MCF 10A (cell line): ENCODE measurements around the gene HOXA3. TPM values are rescaled to one million over a fixed set of nuclear protein-coding genes. Genes with fewer than 3 reads are reported as not detected.

Experiments used
- BruUV-seq: library from RNA; stranded (reverse); fragments of 400-500 nt; replicated peaks from 2 replicates; lab custom pipeline; 2021; lab: Mats Ljungman, UMichigan
- CTCF ChIA-PET: fragments of 300-600 bp; sonication (Branson Sonifier 250); formaldehyde crosslinking; extraction: SDS; loops from one replicate; lab custom pipeline; 2021; ENCODE audit warnings: antibody characterized with exemption, inconsistent platforms; lab: Yijun Ruan, JAX
- POLR2A ChIA-PET: fragments of 300-600, 350-650 bp; sonication (Branson Sonifier 250); formaldehyde crosslinking; extraction: SDS; loops from one replicate; lab custom pipeline; 2020; ENCODE audit warnings: antibody characterized with exemption, inconsistent platforms; lab: Yijun Ruan, JAX
- DNase-seq: peaks from one replicate; pipeline ENCODE4 v3.0.0-alpha.2; 2018; ENCODE audit not compliant: unreplicated experiment
- H3K27ac Mint-ChIP-seq: one replicate; pipeline ENCODE4 v1.8.0; 2022; ENCODE audit warnings: mild to moderate bottlenecking, low read depth, mixed read lengths; ENCODE audit not compliant: unreplicated experiment
- H3K27me3 Mint-ChIP-seq: one replicate; pipeline ENCODE4 v1.8.0; 2022; ENCODE audit warnings: mixed read lengths; ENCODE audit not compliant: insufficient read depth, unreplicated experiment
- H3K36me3 Mint-ChIP-seq: one replicate; pipeline ENCODE4 v1.8.0; 2022; ENCODE audit warnings: mild to moderate bottlenecking, moderate library complexity, mixed read lengths; ENCODE audit not compliant: insufficient read depth, unreplicated experiment
- H3K4me1 Mint-ChIP-seq: one replicate; pipeline ENCODE4 v1.8.0; 2022; ENCODE audit warnings: mixed read lengths; ENCODE audit not compliant: insufficient read depth, unreplicated experiment
- H3K4me3 Mint-ChIP-seq: one replicate; pipeline ENCODE4 v1.8.0; 2022; ENCODE audit warnings: mild to moderate bottlenecking, moderate library complexity, mixed read lengths; ENCODE audit not compliant: unreplicated experiment
- H3K9me3 Mint-ChIP-seq: one replicate; pipeline ENCODE4 v1.8.0; 2022; ENCODE audit warnings: mixed read lengths; ENCODE audit not compliant: unreplicated experiment
- intact Hi-C: fragments of 100-400 bp; cut with micrococcal nuclease; formaldehyde crosslinking; loops from 2 replicates; pipeline ENCODE4 v1.14.1; 2022
- total RNA-seq: library from RNA; stranded (reverse); gene quantifications from 2 replicates; pipeline ENCODE4 v1.2.3, GENCODE V29; 2022
- TF ChIP-seq, protein P1 (sequence below): fragments of 200-600 bp; IDR thresholded peaks from one replicate; pipeline ENCODE4 v1.8.0; 2022; ENCODE audit warnings: antibody characterized with exemption, mild to moderate bottlenecking; ENCODE audit not compliant: unreplicated experiment

HOXA3 gene
- total RNA-seq, 1 experiment from 2014 or later: 8.2 TPM

DNA sequence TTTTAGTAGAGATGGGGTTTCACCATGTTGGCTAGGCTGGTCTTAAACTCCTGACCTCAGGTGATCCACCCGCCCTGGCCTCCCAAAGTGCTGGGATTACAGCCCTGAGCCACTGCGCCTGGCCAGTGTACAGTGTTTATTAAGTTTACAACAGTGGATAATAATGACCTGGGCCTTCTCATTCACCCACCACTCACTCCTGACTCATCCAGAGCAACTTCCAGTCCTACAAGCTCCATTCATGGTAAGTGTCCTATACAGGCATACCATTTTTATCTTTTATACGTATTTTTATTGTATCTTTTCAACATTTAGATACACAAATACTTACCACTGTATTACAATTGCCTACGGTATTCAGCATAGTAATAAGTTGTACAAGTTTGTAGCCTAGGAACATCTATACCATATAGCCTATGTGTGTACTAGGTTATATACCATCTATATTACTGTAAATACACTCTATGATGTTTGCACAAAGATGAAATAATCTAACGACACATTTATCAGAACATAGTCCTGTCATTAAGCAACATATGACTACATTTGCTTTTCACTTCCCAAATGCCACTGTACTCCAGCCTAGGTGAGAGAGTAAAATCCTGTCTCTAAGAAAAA is 73.7 kb downstream of the HOXA3 start:
- Mint-ChIP-seq H3K4me3 (no peak overlapping the region), H3K9me3 (peaks cover 7% of the 10 kb centered on the region), H3K36me3 (no peaks in the 10 kb centered on the region), H3K27ac (no peak overlapping the region), H3K27me3 (no peaks in the 10 kb centered on the region), H3K4me1 (peaks cover 40% of the 10 kb centered on the region)
- intact Hi-C loops: no loop called here
- CTCF ChIA-PET: no interaction called here
- TF ChIP-seq, protein P1, sequence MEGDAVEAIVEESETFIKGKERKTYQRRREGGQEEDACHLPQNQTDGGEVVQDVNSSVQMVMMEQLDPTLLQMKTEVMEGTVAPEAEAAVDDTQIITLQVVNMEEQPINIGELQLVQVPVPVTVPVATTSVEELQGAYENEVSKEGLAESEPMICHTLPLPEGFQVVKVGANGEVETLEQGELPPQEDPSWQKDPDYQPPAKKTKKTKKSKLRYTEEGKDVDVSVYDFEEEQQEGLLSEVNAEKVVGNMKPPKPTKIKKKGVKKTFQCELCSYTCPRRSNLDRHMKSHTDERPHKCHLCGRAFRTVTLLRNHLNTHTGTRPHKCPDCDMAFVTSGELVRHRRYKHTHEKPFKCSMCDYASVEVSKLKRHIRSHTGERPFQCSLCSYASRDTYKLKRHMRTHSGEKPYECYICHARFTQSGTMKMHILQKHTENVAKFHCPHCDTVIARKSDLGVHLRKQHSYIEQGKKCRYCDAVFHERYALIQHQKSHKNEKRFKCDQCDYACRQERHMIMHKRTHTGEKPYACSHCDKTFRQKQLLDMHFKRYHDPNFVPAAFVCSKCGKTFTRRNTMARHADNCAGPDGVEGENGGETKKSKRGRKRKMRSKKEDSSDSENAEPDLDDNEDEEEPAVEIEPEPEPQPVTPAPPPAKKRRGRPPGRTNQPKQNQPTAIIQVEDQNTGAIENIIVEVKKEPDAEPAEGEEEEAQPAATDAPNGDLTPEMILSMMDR: no peak
- no peak for DNase-seq
- POLR2A ChIA-PET: interaction anchor here (1.0 to 1.1 kb wide), 2 partner anchors 12 to 32 kb away, joined by 3 to 4 read pairs; no protein-coding TSS in a partner anchor
- no TSS peak for BruUV-seq

DNA sequence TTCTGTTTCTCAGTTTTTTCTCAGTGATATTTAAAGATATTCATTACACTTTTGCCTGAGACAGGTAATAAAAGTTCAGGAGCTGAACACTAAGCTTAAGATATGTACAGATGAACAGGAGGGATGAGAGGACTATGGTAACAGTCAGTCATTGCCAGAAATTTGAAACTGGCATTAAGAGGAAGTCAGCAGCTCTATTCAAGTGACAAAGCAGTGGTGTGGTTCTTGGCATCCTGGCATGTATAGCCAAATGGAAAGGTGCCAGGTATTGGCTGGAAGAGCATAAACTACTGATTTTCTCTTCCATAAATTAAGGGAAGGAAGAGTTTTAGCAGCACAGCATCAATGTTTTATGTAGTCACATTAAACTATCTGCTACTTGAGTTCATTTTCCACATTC is 79.3 kb downstream of the HOXA3 start:
- H3K27ac Mint-ChIP-seq: no peak overlapping the region
- ChIA-PET CTCF (interaction anchor here (1.4 kb wide), 1 partner anchor 11 kb away, joined by 8 read pairs; no protein-coding TSS in a partner anchor), POLR2A (interaction anchor here (0.9 to 2.2 kb wide), 2 partner anchors 26 to 210 kb away, joined by 3 to 7 read pairs; no protein-coding TSS in a partner anchor)
- no TSS peak for BruUV-seq
- intact Hi-C loops: no loop called here
- no peak overlapping the region for H3K4me3 Mint-ChIP-seq
- peak; percentile 37 for DNase-seq
- peaks cover 8% of the 10 kb centered on the region for H3K4me1 Mint-ChIP-seq
- no peaks in the 10 kb centered on the region for H3K27me3 Mint-ChIP-seq
- no peaks in the 10 kb centered on the region for H3K36me3 Mint-ChIP-seq
- TF ChIP-seq, protein P1: no peak
- peaks cover 7% of the 10 kb centered on the region for H3K9me3 Mint-ChIP-seq

DNA sequence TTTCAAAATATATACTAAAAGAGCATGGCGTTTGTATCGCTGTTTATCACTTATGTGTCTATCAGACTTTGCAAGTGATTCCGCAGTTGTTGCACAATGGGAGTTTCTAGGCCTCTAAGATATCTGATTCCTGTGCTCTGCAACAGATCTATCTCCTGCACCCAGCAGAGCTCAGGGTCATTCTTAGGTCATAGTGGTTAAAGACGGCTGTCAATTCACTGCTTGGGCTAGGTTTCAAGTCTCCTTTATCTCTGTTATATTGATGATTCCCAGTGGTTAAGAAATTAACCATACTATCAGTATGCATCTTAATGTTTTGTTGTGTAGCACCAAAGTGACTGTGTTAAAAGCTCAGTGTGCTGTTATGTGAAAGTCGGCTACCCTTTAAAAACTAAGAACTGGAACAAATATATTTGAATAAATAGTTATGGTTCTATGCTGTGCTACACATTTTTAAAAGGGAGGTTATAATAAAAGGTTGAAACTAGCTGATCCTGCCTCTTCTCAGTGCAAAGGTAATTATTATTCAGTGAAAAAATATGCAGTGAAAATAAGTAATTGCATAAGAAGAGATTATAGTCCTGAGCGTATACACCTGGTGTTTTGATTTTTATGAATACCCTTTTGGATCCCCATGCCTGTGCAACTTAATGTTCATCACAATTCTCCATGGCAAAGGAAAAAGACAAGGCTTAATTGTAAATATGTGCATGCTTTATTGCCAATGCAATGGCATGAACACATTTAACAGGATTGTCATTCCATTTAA is 80.6 kb downstream of the HOXA3 start:
- DNase-seq: peak; percentile 26
- intact Hi-C loops: no loop called here
- no peak overlapping the region for H3K27ac Mint-ChIP-seq

More for the DNA sequence above, 80.6 kb downstream of the HOXA3 start:
- TF ChIP-seq, protein P1: no peak
- Mint-ChIP-seq H3K27me3 (no peaks in the 10 kb centered on the region), H3K36me3 (no peaks in the 10 kb centered on the region), H3K4me3 (no peak overlapping the region), H3K4me1 (peaks cover 8% of the 10 kb centered on the region), H3K9me3 (peaks cover 7% of the 10 kb centered on the region)
- ChIA-PET POLR2A (interaction anchor here (0.6 to 1.9 kb wide), 4 partner anchors 9 to 207 kb away, joined by 3 to 9 read pairs (median 4); partner anchors contain the start of gene SKAP2), CTCF (interaction anchor here (1.1 to 1.6 kb wide), 4 partner anchors 8 to 218 kb away, joined by 3 to 8 read pairs (median 5); no protein-coding TSS in a partner anchor)
- BruUV-seq: no TSS peak
